OCI-LY1 (cell line): ENCODE measurements around the gene GNG12.

Experiments
- H2AFZ ChIP-seq: fragments of 200-600 bp; sonication (generic), shearing (Covaris generic); 2 replicates; pipeline ENCODE4 v1.6.0; 2014; ENCODE audit warnings: antibody characterized with exemption, mild to moderate bottlenecking, low read length
- H3F3A ChIP-seq: fragments of 200-600 bp; sonication (generic), shearing (Covaris generic); 2 replicates; pipeline ENCODE4 v1.6.0; 2014; ENCODE audit warnings: mild to moderate bottlenecking, antibody characterized with exemption, low read length, moderate library complexity; ENCODE audit not compliant: insufficient read depth
- H3K27ac ChIP-seq: fragments of 200-600 bp; sonication (generic); 2 replicates; pipeline ENCODE4 v1.5.1; 2014; ENCODE audit warnings: low read length, mixed run types, mild to moderate bottlenecking, low read depth; ENCODE audit not compliant: poor library complexity, severe bottlenecking
- H3K27me3 ChIP-seq: fragments of 200-600 bp; sonication (generic); 2 replicates; pipeline ENCODE4 v1.6.0; 2014; ENCODE audit warnings: antibody characterized with exemption, mild to moderate bottlenecking, low read length, moderate library complexity; ENCODE audit not compliant: insufficient read depth
- H3K36me3 ChIP-seq: fragments of 200-600 bp; sonication (generic); 2 replicates; pipeline ENCODE4 v1.6.1; 2014; ENCODE audit warnings: mild to moderate bottlenecking, antibody characterized with exemption, low read length, moderate library complexity, mixed read lengths; ENCODE audit not compliant: insufficient read depth
- H3K4me1 ChIP-seq: fragments of 200-600 bp; sonication (generic); 2 replicates; pipeline ENCODE4 v1.5.1; 2014; ENCODE audit warnings: mild to moderate bottlenecking, low read length, moderate library complexity; ENCODE audit not compliant: insufficient read depth, severe bottlenecking
- H3K4me2 ChIP-seq: fragments of 200-600 bp; sonication (generic), shearing (Covaris generic); 2 replicates; pipeline ENCODE4 v1.6.1; 2014; ENCODE audit warnings: low read length
- H3K4me3 ChIP-seq: fragments of 200-600 bp; sonication (generic); 2 replicates; pipeline ENCODE4 v1.5.1; 2014; ENCODE audit warnings: low read length, low read depth, mild to moderate bottlenecking, mixed read lengths; ENCODE audit not compliant: poor library complexity, severe bottlenecking
- H3K79me2 ChIP-seq: fragments of 200-600 bp; shearing (Covaris generic); 2 replicates; pipeline ENCODE4 v1.6.1; 2016; ENCODE audit warnings: mixed run types, low read length, mixed read lengths; ENCODE audit not compliant: insufficient read depth
- H3K9ac ChIP-seq: fragments of 200-600 bp; sonication (generic), shearing (Covaris generic); 2 replicates; pipeline ENCODE4 v1.6.1; 2014; ENCODE audit warnings: mild to moderate bottlenecking, low read length, mixed read lengths
- H3K9me2 ChIP-seq: fragments of 200-600 bp; sonication (generic), shearing (Covaris generic); 2 replicates; pipeline ENCODE4 v1.6.1; 2014; ENCODE audit warnings: low read depth, mild to moderate bottlenecking, low read length, mixed read lengths
- H3K9me3 ChIP-seq: fragments of 200-600 bp; shearing (Covaris generic); 2 replicates; pipeline ENCODE4 v1.6.1; 2014; ENCODE audit warnings: low read length, mixed read lengths
- H4K20me1 ChIP-seq: fragments of 200-600 bp; sonication (generic), shearing (Covaris generic); 2 replicates; pipeline ENCODE4 v1.6.0; 2016; ENCODE audit warnings: mild to moderate bottlenecking, low read length; ENCODE audit not compliant: insufficient read depth
- CTCF ChIP-seq: fragments of 200-600 bp; sonication (generic), shearing (Covaris generic); IDR thresholded peaks from 2 replicates; pipeline ENCODE4 v1.5.1; 2017; ENCODE audit warnings: mild to moderate bottlenecking, antibody characterized with exemption, low read length, moderate library complexity, mixed read lengths
- EZH2 ChIP-seq: fragments of 200-600 bp; sonication (generic), shearing (Covaris generic); IDR thresholded peaks from 2 replicates; pipeline ENCODE4 v1.8.0; 2017; ENCODE audit warnings: borderline replicate concordance, mixed run types, mild to moderate bottlenecking, antibody characterized with exemption, low read length, moderate library complexity, mixed read lengths

Gene GNG12

GRCh38 chr1:67726224-67726623 is 107.0 kb downstream of the GNG12 start:
- no peaks in the 10 kb centered on the region for H3K79me2 ChIP-seq

GRCh38 chr1:67724928-67725560 is 108.2 kb downstream of the GNG12 start:
- Histone ChIP-seq H3K9ac (no peak overlapping the region), H3K9me2 (no peaks in the 10 kb centered on the region), H3K4me2 (no peak overlapping the region), H3K4me3 (no peak overlapping the region), H3K27ac (no peak overlapping the region), H3K79me2 (no peaks in the 10 kb centered on the region), H3K36me3 (no peaks in the 10 kb centered on the region), H3F3A (no peaks in the 10 kb centered on the region), H3K27me3 (no peaks in the 10 kb centered on the region), H3K9me3 (no peaks in the 10 kb centered on the region), H2AFZ (no peak overlapping the region), H3K4me1 (peaks cover 39% of the 10 kb centered on the region), H4K20me1 (no peaks in the 10 kb centered on the region)
- TF ChIP-seq CTCF (no peak), EZH2 (no peak)

More at GRCh38 chr1:67726224-67726623, 107.0 kb downstream of the GNG12 start:
- Histone ChIP-seq H3K9ac (no peak overlapping the region), H2AFZ (no peak overlapping the region), H4K20me1 (no peaks in the 10 kb centered on the region), H3K4me3 (no peak overlapping the region), H3K27ac (no peak overlapping the region), H3K9me3 (no peaks in the 10 kb centered on the region), H3K36me3 (no peaks in the 10 kb centered on the region), H3F3A (no peaks in the 10 kb centered on the region), H3K4me1 (peaks cover 42% of the 10 kb centered on the region), H3K9me2 (no peaks in the 10 kb centered on the region), H3K27me3 (no peaks in the 10 kb centered on the region), H3K4me2 (no peak overlapping the region)
- TF ChIP-seq CTCF = no peak
- no peak for TF ChIP-seq EZH2

- no peaks in the 10 kb centered on the region for H3F3A ChIP-seq
- H3K4me2 ChIP-seq = no peak overlapping the region
- H3K36me3 ChIP-seq = no peaks in the 10 kb centered on the region
- no peak overlapping the region for H3K4me3 ChIP-seq
- no peaks in the 10 kb centered on the region for H4K20me1 ChIP-seq
- no peak overlapping the region for H3K27ac ChIP-seq
- no peak for TF ChIP-seq EZH2
- TF ChIP-seq CTCF = no peak
- no peak overlapping the region for H3K9ac ChIP-seq
- H3K27me3 ChIP-seq = no peaks in the 10 kb centered on the region
- no peaks in the 10 kb centered on the region for H3K9me3 ChIP-seq
- no peaks in the 10 kb centered on the region for H3K79me2 ChIP-seq
- no peak overlapping the region for H2AFZ ChIP-seq
- peaks cover 30% of the 10 kb centered on the region for H3K4me1 ChIP-seq
- H3K9me2 ChIP-seq = no peaks in the 10 kb centered on the region
Observed at GRCh38 chr1:67723620-67724019, 109.6 kb downstream of the GNG12 start.
